Activated CD4-positive, CD25-positive, alpha-beta regulatory T cell (primary cell): ENCODE data around the gene MICU1.
"Not testable (repeated sequence)": the region's sequence is repeated elsewhere in the genome, so short reads cannot be mapped to it uniquely, and the experiment has no call there.

Source experiments
- DNase-seq, 4 experiments: peaks; one replicate each; lab custom pipeline; 2025; lab: John Stamatoyannopoulos, UW

MICU1 gene

GRCh38 chr10:72445851-72446250, 180.0 kb downstream of the MICU1 start:
- DNase-seq, result no peak

GRCh38 chr10:72442969-72443368, 182.9 kb downstream of the MICU1 start:
- not testable (repeated sequence) for DNase-seq

GRCh38 chr10:72435570-72435969, 190.3 kb downstream of the MICU1 start:
- DNase-seq, result no peak

GRCh38 chr10:72430936-72431335, 194.9 kb downstream of the MICU1 start:
- not testable (repeated sequence) for DNase-seq

GRCh38 chr10:72429931-72430330, 195.9 kb downstream of the MICU1 start:
- no peak for DNase-seq

GRCh38 chr10:72426986-72427385, 198.9 kb downstream of the MICU1 start:
- DNase-seq, result no peak

- no peak for DNase-seq
Observed at GRCh38 chr10:72425133-72425532, 200.7 kb downstream of the MICU1 start.

GRCh38 chr10:72424561-72424960, 201.3 kb downstream of the MICU1 start:
- DNase-seq, result no peak

- DNase-seq, result no peak
Observed at GRCh38 chr10:72423426-72423825, 202.5 kb downstream of the MICU1 start.

GRCh38 chr10:72421885-72422540, 203.9 kb downstream of the MICU1 start:
- DNase-seq, result no peak

- no peak for DNase-seq
Observed at GRCh38 chr10:72419241-72419640, 206.6 kb downstream of the MICU1 start.

- DNase-seq, result no peak
Observed at GRCh38 chr10:72418679-72419078, 207.2 kb downstream of the MICU1 start.

GRCh38 chr10:72417971-72418370, 207.9 kb downstream of the MICU1 start:
- no peak for DNase-seq

GRCh38 chr10:72416661-72417060, 209.2 kb downstream of the MICU1 start:
- DNase-seq, result no peak

- no peak for DNase-seq
Observed at GRCh38 chr10:72414642-72415041, 211.2 kb downstream of the MICU1 start.

GRCh38 chr10:72409167-72409566, 216.7 kb downstream of the MICU1 start:
- DNase-seq, result no peak

GRCh38 chr10:72407927-72408600, 217.8 kb downstream of the MICU1 start:
- no peak for DNase-seq

GRCh38 chr10:72407471-72407870, 218.4 kb downstream of the MICU1 start:
- DNase-seq, result no peak

- DNase-seq, result not testable (repeated sequence)
Observed at GRCh38 chr10:72395581-72395980, 230.3 kb downstream of the MICU1 start.

GRCh38 chr10:72392571-72392970, 233.3 kb downstream of the MICU1 start:
- DNase-seq, result no peak

- DNase-seq, result no peak
Observed at GRCh38 chr10:72390764-72391163, 235.1 kb downstream of the MICU1 start.

GRCh38 chr10:72389716-72390115, 236.2 kb downstream of the MICU1 start:
- DNase-seq, result no peak

GRCh38 chr10:72389014-72389413, 236.9 kb downstream of the MICU1 start:
- no peak for DNase-seq

- DNase-seq, result no peak
Observed at GRCh38 chr10:72388062-72388461, 237.8 kb downstream of the MICU1 start.
